ENCODE measurements around the gene ARMH4.
"Not testable (repeated sequence)": the region's sequence is repeated elsewhere in the genome, so short reads cannot be mapped to it uniquely, and the experiment has no call there.

The ARMH4 gene

DNA sequence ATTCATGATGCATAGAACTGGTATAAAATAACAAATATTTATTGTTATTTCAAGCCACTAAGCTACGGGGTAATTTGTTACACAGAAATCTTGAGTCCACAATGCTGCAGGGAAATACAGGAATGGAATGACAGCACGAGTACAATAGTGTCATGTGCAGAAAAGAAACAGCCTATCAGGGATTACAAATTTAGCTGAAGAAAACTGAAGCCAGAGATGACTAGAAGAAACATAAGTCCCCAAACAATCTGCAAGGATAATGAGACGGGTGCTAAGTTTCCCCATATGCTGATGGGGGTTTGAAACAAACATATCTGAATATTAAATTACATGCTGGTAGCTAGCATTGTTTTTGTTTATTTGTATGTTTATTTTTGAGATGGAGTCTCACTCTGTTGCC is 8.9 kb downstream of the ARMH4 start:
- no peak for DNase-seq

DNA sequence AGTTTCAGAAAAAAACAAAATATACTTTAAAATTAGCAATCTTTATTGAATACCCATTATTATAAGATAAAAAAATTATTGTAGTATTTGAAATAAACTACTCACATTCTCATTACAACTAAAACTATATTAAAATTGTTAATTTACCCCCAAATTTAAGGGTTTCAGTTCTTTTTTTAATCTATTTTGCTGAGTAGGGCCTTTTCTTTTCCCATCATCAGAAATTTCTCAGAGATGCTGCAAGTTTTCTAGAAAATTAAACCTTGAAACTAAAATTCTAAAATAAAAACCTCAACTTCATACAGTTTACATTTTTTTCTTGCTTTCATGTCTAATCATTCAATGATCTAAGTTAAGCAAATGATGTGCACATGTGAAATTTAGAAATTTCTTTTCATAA is 10.1 kb downstream of the ARMH4 start:
- no peak for DNase-seq

DNA sequence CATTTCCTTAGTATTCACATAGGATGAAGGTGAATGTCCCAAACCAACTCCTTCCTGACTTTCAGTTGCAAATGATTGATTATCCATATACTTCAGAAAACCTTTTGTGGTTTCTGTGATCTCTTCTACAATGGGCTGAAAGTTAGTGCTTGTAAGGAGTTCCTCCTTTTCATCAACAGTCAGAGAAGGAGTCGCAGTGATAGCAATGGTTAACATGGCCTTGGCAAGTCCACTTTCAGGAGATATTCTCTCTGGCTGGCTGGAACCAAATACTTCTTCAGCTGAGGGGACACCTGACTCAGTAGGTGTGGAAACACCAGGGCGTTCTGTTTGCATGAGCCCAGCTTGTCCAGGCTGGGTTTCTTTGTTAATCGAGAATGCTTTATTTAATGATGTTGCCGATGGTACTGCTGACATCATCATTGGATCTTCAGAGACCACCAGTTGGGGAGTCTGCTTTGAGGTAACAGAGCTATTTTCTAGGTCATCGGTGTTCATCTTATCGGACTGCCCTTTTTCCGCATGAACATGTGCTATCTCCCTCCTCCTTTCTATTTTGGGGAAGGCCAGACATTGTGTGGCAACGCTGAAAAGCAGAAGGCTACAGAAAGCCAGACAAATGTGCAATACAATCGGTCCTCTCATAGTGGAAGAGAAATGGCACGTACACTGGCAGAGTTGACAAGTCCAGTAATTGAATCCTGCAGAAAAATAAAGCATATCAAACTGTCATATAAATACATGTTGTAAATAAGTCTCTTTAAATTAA is 13.1 kb downstream of the ARMH4 start:
- DNase-seq, result no peak

DNA sequence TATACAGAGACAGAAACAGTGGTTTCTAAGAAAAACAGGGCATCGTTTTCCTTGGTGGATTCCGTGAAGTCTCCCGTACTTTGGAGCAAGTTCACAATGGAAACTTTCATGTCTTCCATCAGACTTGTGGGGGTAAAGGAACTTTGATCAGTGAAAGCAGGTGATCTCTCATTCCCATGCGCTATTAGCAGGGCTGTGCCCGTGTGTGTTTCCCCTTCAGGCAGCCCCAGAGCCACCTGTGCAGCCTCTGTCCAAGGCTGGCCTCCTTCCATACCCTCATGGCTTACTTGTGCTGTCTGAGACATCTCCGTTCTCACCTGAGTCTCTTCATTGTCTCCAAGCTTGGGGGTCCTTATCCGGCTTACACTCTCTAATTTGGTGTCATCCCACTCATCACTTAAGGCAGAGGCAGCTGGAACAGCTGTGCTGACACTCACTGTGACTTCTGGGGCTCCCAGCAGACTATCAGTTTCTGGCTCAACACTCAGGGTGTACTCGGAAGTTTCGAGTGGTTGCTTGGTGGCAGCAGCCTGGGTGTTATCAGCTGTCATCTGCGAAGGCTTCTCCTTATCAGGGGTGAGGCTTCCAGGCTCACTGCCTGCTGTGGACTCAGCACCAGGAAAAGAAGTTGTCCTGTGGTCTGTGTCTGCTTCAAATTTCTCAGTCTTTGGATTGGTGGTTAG is 13.8 kb downstream of the ARMH4 start:
- DNase-seq, result no peak

DNA sequence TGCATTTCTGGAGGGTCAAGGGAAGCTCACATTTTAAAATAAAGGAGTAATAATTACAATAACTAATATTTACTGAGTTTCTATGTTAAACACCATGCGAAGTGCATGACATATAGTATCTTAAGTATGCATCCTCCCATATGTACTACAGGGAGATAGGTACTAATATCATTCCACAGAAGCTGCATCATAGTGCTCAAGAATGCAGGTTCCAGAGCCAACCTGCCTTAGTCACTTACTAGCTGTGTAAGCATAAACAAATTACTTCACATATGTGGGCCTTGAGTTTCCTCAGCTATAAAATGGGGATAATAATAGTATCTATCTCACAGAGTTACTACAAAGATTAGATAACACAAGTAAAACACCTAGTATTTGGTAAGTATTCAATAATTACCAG is 18.3 kb downstream of the ARMH4 start:
- no peak for DNase-seq

DNA sequence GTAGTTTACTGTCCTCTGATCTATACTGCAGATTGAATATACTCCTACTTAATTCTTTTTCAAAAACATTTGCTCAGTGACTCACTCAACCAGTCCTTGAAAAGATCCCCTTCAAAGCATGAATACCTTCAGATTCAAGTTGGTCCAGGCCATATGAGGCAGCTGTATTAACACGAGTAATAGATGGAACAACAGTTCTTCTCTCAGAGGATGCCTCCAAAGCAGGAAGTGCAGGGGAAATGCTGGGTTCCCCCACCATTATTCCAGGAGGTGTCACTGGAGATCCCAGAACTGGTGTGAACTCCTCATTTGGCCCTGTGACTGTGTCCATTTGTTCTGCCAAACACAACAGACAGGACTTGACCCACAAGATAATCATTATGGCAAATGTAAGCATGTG is 20.6 kb downstream of the ARMH4 start:
- DNase-seq, result no peak

DNA sequence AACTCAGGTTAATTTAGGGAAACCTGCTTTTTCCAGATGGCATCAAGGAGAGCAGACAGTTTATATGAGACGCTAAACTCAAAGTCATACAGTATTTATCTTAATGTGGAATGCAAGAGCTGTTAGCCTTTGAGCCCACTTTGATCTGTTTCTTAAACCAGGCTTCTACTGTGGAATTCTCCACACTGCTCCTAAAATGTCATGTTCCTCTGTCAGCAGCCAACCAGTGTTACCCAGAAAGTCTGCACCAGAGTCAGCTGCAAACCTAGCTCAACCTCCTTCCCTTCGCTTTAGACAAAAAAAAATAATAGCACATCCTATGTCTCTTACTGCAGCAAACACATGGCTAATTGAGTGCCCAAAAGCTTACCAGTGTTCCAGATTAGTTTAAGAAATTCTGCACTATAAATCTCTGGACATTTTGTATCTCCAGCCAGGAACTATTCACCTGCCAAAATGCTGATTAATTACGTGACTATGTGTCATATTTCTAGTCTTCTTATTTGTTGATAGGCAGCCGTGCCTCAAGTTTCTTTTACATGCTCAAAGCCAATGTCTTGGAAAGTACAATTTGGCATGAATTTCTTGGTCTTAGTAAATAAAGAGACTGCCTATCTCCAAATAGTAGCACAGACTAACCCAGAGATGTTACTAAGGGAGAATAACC is 21.8 kb downstream of the ARMH4 start:
- no peak for DNase-seq

DNA sequence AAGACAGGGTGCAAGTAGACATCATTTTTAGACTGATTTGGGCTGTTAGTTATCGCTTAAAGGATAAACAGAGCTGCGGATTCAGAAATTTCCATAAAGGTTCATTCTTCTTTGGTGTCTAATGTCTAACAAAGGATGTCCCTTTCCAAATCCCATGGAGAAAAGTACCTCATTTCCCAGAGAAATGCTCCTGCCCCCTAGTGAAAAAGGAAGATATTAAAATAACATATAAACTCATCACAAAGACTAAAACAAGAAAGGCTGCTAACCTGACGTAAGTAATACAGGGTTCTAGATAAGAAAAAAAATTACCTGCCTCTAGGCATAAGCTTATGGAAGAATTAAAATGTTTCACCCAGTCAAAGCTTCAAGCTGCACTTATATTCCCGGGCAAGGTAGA is 22.8 kb downstream of the ARMH4 start:
- DNase-seq, result no peak

DNA sequence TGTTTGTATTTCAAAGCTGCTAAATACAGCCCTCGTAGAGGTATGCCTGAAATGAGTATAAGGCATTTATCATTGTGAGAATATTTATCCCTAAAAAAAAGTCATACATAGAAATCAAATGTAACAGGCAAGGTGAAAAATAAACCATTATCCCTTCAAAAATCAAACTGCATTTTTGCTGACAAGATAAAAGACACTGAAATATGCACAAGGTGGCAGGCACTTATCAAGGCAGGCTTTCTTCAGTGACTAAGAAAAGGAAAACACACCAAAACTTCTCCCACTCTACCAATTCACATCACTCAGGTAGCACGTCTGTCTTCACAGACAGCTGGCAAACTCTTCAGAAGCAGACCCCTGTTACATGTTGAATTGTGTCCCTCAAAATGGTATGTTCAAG is 23.6 kb downstream of the ARMH4 start:
- DNase-seq, result no peak

DNA sequence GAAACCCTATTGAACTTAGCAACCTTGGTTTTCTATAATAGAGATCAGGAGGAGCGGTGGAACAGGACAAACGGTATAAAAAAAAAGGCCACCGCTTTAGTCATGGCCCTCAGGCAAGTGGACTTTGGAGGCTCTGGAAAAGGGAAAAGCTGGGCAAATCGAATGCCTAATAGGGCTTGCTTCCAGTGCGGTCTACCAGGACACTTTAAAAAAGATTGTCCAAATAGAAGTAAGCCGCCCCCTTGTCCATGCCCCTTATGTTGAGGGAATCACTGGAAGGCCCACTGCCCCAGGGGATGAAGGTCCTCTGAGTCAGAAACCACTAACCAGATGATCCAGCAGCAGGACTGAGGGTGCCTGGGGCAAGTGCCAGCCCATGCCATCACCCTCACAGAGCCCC is 29.5 kb downstream of the ARMH4 start:
- DNase-seq, result not testable (repeated sequence)

DNA sequence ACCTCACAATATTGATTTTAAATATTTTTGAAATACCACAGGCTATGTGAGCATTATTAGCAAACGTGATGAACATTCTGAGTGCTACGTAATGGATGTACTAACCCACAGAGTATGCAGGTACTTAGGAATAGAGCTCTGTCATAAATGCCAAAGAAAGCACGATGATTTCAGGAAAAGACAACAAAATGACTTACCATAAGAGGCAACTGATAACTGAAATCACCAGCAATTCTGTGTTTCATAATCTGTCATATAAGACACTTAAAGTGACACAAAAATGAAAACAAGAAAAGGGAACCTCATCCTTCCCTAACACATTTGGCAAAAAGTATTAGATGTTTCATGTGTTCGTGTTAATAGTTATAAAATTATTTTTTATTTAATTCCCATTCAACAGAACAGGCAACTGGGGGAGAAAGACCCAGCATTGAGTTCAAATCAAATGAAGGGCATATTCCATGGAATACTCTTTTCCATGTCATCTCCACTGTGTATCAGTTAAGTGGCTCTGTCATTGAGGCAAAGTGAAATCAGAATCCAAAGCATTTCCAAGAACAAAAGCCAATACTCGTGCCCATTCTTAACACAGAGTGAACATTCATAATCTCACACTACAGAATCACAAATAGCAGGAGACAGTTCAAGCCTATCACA is 30.4 kb downstream of the ARMH4 start:
- no peak for DNase-seq

DNA sequence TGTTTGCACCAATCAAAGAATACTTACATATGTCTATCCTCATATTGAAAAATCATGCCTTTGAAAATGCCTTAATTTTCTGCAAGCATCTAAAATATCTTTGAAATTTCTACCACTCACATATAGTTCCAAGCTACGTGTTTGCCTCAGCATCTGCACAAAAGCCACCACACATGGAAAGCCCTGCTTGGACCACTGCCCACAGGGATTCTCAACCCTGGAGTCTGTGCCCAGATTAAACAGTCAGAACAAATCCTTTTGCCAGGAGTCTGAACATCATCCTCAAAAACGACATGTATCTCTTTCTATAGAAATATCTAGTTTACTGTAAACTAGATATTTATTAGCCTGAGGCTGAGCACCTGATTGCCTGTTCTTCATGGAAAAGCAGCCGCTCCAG is 32.6 kb downstream of the ARMH4 start:
- DNase-seq, result no peak

DNA sequence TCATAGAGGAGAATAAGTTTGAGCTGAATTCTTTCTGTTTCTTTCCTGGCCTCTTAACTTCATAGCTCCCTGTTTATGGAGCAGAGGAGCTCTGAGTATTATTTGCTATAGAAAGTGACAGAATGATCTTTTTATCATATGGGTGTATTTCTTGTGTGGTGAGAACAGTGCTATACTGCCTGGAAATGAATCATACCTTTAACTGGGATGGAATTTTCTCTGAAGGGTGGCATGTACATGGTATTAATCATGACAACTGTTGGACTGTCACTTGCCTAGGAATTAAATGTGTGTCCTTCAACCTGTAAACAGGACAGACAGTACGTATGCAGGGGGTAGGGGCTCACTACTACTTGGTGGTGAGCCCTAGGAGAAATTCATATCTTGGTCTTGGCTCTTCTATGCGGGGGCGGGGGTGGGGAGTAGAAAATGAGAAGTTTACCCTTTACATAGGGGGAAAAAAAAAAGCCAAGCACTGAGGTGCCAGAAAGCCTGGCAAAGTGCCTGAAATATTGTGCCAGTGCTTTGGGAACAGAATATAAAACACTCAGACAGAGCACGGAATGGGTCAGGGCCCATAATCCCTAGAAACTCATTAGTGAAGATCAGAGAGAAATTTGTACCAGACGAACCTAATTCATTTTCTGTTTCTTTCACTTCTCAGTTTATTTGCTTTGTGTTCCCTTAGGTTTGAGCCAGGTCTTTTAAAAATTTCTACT is 33.8 kb downstream of the ARMH4 start:
- no peak for DNase-seq

DNA sequence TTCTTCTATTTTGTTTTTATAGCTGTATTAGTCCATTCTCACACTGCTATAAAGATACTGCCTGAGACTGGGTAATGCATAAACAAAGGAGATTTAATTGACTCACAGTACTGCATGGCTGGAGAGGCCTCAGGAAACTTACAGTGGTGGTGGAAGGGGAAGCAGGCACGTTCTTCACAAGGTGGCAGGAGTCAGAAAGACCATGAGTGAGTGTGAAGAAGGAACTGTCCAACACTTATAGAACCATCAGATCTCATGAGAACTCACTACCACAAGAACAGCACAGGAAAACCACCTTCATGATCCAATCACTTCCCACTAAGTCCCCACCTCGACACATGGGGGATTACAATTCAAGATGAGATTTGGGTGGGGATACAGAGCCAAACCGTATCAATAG is 42.3 kb downstream of the ARMH4 start:
- no peak for DNase-seq

DNA sequence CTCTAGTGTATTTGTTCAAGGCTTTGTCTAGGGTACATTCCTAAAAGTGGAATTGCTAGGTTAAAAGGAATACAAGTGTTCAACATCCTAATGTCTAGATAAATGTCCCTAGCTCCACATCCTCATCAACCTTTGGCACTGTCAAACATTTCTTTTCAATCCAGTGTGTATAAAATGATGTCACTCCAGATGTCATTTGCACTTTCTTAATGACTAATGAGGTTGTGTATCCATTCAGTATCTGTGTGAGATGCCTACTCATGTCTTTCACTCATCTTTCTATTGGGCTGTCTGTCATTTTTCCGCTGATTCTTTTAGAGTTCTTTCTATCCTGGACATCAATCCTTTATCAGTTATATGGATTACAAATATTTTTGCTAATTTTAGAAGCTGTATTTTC is 43.3 kb downstream of the ARMH4 start:
- DNase-seq, result no peak

DNA sequence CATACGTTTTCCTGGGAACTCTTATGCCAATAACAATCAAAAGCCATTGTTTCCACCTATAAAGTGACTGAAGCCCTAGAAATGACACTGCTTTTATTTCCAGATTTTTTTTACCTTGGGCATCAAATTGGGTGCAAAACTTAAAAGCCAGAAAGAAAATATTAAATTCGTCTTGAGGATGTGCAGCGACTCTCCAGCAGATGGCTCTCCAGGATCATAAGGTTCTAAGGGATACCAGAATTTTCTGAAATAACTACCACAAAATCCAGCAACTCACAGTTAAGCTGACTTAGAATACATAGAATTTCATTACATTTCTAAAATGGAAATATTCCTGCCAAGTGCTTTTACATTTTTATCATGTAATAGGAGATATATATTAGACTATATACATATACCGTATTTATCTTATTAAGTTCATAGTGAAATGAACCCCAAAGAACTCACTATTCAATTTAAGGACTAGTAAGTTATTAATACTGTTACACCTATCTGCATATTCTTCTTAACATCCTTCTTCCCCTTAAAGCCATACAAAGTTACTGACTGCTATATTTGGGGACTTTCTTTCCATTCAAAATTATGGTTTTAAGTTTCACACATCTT is 44.0 kb downstream of the ARMH4 start:
- peak; percentile 22 for DNase-seq

DNA sequence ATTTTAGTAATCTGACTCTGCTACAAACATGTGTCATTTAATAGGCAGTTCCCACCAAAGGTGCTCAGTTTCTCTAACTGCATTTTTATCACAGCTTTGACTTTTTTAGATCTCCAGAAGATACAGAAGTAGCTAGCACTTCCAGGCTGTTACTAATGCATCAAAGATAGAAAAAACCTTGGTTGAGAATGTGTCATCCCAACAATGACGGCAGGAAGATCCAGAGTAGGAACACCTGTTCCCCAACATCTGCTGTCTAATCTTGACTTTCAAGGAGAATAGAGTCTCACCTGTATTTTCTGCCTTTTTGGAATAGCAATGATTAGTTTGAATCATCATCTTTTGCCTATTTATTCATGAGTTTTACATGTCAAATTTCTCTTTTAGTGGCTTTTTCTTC is 45.0 kb downstream of the ARMH4 start:
- DNase-seq, result no peak

DNA sequence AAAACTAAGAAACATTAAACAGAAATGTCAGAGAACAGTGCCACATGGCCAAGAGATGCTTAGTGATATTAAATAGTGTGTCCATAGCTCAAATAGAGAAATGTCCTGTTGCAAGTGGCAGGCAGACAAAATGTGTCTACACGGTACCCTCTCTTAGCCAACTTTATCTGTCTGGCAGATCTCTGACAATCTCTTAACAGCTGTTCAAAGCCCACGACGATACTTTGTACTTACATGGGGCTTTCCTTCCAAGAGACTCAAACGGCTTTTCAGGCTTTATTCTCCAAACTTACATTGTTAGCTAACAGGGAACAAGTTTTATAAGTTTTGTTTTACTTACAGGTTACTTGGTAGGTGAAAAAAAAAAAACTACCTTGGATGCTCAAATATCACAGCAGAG is 45.6 kb downstream of the ARMH4 start:
- no peak for DNase-seq

DNA sequence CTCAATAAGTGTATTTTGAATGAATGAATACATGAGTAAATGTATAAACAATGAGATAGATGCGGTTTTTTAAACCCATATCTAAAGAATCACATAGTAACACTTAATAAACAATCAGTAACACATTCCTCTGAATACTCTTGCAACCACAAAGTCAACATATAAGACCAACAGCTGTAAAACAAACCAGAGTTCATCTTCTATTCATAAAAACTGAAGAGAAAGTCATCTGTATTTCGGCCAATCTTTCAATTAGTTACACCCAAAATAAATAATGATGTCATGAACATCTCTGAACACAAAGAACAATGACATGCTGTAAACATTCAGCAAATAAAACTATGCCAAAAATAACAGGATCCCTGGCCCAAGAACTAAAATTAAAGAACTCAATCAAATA is 47.2 kb downstream of the ARMH4 start:
- no peak for DNase-seq

DNA sequence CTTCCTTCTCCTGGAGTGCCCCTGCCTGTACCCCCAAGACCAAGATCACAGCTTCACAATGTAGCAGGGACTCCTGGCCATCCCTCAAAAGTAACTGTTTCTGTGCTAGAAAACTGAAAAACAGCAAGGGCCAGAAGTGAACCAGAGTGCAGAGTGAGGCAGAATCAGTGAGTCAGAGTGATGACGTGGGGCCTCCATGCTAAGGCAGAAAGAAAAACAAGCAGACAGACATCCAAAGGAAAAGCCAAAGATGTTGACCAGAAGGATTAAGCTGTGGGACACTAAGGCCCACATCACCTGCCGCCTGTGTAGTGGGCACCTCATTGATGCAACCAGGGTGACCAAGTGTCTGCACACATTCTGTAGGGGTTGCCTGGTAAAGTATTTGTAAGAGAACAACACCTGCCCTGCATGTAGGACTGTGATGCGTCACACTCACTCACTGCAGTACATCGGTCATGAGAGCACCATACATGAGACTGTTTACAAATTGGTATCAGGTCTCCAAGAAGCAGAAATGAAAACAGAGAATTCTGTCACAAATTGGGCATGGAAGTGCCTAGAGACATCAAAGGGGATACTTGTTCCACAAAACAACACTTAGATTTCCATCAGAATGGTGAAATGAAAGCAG is 51.2 kb downstream of the ARMH4 start:
- no peak for DNase-seq

DNA sequence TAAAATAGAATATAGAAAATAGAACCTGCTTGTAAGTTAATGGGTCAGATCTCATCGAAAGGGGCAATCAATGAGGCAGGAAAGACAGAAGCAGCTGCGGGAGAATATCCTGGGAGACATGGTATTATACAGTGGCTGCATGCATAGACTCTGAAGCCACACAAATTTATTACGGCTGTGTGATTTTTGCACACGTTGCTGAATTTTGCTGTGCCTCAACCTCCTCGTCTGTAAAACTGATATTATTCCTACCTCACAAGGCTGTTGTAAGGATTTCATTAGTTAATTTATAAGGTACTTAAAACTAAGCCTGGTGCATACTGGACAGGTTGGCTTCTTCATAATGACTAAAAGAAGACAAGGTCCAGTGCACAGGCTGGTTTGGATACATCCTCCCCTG is 52.3 kb downstream of the ARMH4 start:
- DNase-seq, result no peak

DNA sequence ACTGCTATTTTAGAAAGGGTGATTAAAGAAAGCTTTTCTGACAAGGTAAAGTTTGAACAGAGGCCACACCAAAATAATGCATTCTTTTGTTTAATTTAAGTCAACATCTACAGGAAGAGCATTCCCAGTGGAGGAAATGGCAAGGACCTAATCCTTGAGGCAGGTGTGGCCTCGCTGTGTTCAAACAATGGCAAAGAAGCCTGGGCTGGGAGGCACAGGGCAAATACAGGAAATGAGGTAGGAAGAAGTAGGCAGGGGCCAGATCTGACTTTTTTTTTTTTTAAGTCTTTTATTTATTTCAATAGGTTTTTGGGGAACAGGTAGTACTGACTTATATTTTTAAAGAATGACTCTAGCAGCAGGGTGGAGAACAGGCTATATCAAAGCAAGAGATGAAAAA is 53.5 kb downstream of the ARMH4 start:
- DNase-seq, result no peak

All from DMS 273 treated with DMSO at 0.1 percent for 48 hours (cell line).